Measurements from ENCODE around the gene ROCK2.

- TF ChIP-seq CTCF (optimal IDR thresholded peaks at IDR 0.05 in 1 of 3, IDR thresholded peaks at IDR 0.05 in 1 of 3, conservative IDR thresholded peaks at IDR 0.05 in 1 of 3; ENCODE audit: extremely low read depth in 1 of 3, insufficient read depth in 2 of 3, low read length in 3 of 3): no peak
- no peak for TF ChIP-seq EZH2 (IDR thresholded peaks at IDR 0.05; ENCODE audit: low read length)
Observed at GRCh38 chr2:11227595-11227994, 116.8 kb downstream of the ROCK2 start.
